NCI-H748 (cell line): ENCODE results near the gene KRTAP10-3.
"Not testable (repeated sequence)": the region's sequence is repeated elsewhere in the genome, so short reads cannot be mapped to it uniquely, and the experiment has no call there.

Experiments used
- DNase-seq: peaks from one replicate; lab custom pipeline; 2025; ENCODE audit not compliant: unreplicated experiment; lab: John Stamatoyannopoulos, UW

KRTAP10-3 gene

DNA sequence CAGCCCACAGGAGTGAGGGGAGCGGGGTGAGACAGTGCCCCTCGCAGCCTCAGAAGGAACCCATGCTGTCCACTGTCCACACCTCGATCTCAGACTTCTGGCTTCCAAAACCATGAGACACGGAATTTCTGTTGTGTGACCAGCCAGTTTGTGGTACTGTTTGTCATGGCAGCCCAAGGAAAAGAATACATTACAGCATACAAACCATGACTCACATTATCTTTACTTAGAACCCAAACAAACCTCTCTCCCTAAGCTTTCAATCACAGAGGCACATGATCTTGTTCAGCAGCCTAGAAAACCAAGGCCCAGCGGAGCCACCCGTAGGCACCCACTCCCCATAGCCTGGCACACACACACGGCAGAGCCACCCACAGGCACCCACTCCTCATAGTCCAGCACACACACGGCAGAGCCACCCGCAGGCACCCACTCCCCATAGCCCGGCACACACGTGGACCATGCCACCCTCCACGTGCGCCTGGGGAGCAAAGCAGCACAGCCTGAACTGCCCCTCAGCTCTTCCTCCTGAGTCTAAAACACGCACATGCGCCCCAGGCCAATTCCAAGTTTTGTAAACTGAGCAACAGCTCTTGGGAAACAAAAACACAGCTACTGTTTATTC, 14.5 kb upstream of the KRTAP10-3 start:
- DNase-seq = no peak

- DNase-seq = no peak
These were observed 13.5 kb upstream of the KRTAP10-3 start for GRCh38 chr21:44571844-44572782.

DNA sequence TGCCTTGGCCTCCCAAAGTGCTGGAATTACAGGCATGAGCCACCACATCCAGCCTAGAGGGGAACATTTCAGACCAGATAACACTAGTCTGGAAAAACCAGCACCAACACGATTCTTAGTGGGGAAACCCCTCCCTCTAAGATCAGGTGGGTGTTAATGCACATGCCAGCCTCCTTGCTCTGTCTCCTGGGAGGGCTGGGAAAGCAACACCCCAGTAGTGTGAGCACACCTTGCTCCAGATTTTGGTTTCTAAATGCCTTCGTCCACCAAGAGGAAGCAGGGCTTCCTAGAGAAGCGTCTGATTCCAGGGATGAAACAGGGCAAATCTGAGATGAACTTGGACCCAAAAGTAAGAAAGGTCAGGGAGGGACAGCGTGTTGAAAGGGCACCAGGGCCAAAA, 12.7 kb upstream of the KRTAP10-3 start:
- no peak for DNase-seq

- no peak for DNase-seq
These were observed 11.4 kb upstream of the KRTAP10-3 start for GRCh38 chr21:44569861-44570517.

DNA sequence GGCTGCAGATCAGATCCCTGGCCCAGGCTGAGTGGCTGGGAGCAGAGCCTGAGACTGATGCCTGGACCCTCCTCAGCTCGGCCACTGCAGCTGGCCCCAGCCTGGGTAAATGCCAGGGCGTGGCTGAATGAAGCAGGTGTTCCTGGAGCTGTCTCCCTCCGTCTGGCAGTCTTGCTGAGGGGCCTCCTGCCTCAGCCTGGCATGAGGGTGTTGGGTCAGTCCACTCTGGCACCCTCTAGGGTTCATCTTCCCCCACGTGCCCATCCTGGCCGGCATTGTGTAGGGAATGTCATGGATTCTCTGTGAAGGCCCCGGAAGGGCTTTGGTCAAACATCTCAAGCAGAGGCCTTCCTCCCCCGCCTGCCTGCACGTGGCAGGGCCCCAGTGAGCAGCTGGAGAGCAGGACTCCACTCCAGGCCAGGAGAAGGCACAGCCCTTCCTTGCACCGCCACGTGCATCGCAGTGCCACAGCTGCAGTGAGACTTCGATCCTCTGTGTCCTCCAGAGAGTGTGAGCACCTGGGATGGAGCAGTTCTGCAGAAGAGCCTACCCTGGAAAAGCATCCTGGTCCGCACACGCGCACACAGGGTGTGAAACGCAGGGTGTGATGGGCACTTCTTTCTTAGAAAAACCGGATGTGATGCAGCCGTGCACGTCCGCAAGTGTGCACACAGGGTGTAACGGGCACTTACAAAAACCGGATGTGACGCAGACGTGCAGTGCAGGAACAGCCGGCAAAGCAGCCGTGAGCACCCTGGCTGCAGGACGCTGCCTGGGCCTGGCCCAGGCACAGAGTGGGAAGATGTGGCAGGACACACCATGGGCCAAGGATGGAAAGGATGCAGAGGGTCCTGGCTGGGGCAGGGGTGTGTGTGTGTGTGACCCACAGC, 10.3 kb upstream of the KRTAP10-3 start:
- peak; percentile 62 for DNase-seq

DNA sequence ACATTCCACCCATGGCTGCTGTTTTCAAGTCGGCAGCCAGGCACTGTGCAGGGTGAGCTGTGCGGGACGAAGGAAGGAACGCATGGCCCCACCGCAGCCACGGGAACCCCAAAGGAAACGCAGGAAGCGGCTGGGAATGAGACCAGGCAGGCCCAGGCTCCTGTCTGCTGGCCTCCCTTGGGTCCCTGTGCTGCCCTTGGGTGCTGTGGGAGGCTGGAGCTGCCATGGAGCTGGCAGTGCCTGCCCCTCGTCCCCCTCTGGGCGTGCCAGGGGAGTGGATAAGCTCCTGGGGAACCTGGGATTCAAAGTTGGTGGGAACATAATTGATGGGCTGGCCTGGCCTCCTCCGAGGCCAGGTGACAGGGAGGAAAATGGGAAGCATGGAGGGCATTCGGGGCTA, 9.7 kb upstream of the KRTAP10-3 start:
- DNase-seq = no peak

GRCh38 chr21:44567481-44568171, 9.0 kb upstream of the KRTAP10-3 start:
- DNase-seq = no peak

DNA sequence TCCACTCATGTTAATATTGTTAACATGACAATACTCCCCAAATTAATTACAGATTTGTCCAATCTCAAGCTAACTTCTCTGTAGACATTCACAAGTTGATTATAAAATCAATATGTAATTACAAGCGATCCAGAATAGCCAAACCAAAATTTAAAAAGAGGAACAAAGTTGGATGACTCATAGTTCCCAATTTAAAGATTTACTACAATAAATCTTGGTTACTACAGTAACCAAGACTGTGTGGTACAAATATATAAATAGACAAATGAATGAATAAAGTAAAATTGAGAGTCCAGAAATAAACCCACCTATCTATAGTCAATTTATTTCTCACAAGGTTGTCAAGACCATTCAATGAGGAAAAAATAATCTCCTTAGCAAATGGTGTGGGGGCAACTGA, 7.8 kb upstream of the KRTAP10-3 start:
- no peak for DNase-seq

GRCh38 chr21:44564886-44565598, 6.4 kb upstream of the KRTAP10-3 start:
- no peak for DNase-seq

- no peak for DNase-seq
These were observed 5.5 kb upstream of the KRTAP10-3 start for GRCh38 chr21:44564099-44564498.

DNA sequence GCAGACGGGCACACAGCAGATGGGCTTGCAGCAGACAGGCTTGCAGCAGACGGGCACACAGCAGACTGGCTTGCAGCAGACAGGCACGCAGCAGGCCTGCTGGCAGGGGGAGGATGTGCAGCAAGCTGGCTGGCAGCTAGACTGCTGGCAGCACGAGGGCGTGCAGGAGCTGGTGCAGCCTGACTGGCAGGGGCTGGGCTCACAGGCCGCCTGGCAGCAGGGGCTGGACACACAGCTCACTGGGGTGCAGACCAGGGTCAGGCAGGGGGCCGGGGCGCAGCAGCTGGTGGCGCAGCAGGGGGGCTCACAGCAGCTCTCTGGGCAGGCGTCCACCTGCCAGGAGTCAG, 293 bp downstream of the KRTAP10-3 start:
- DNase-seq = not testable (repeated sequence)

DNA sequence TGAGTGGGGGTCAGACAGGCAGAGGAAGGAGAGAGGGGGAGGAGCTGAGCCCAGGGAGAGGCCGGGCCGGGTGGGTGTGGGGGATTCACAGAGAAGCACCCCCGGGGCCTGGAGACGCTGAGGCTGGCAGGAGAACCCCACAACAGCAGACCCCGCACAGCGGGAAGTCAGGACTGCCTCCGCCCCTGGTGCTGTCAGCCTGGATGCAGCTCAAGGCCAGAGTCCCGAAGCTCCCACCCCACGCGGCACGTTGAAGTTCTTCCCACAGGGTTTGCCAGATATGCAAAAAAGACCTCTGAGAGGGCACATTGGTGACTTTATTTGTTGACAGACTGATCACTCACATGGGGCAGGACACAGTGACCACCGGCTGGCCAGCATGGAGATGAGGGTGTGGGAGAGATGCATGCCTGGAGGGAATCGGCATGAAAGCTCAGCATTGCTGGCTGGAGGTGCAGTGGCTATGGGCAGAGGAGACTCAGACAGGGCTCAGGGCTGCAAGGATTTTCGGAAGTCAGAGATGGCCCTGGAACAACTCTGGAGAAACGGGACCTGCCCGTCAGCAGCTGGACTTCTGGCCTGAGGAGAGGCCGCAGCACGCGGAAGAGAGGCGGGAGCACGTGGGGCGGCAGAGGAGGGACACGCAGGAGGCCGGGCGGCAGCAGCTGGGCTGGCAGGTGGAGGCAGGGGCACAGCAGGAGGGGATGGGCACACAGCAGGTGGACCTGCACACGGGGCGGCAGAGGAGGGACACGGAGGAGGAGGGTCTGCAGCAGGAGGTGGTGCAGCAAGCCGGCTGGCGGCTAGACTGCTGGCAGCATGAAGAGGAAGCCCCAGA, 885 bp downstream of the KRTAP10-3 start:
- no peak for DNase-seq

DNA sequence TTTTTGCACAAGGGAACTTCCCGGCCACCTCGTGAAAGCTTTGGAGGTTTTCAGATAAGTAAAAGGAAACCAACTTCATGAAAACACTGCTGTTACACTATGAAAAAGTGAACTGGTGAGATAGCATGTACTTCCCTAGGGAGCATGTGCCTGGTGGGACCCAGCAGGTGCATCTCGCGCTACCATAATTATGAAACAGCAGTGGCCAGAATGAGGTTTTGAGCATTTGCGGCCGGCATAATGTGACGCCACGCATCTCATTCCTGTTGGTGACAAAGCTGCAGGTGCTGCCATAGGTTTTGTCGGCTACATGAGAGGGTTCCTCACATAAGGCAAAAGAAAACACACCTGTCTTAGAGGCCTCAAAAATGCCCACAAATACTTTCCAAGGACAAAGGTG, 1.7 kb downstream of the KRTAP10-3 start:
- peak; percentile 68 for DNase-seq

DNA sequence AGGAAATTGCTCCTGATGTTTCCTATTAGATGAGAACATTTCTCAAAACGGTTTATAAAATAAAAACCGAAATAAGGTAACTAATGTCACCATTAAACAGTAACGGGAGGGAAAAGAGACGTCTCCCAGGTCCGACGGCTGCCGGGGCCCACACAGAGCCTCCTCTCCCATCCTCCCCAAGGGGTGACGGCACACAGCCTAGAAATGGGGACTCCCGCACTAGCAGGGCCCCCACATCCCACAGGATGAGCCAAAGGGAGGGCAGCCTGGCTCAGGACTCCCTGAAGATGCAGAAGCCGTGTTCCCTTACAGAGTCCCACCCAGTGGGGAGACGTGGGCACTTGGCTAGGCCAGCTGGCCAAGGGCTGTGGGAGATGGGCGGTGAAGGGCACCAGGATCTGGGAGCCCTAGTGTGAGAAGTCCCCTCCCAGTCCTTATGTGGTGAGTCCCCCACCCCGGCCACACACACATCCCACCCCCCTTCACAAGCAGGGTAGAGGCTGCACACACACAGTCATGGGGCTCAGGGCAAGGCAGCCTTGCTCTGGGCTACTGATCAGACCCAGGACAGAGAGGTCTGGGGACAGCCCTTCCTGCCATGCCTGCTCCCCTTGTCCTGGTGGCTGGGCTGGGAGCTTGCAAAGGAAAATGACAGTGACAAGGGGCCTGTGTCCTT, 3.3 kb downstream of the KRTAP10-3 start:
- no peak for DNase-seq

DNA sequence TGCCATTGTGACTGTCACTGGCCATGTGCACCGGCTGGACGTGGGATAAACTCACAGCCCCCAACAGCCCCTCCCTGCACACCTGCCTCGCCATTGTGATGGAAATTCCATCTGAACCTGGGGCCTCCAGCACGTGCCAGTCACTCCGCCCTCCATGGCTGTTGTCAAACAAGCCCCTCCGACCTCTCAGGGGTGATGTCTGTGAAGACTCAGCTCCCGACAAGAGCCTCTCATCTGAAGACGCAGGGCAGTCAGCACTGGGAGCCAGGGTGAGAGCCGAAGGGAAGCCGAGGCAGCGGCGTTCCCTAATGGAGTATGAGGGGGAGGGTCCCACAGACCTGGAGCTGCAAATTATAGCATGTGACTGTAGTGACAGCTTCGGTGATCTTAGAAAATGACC, 5.9 kb downstream of the KRTAP10-3 start:
- DNase-seq = peak; percentile 37

DNA sequence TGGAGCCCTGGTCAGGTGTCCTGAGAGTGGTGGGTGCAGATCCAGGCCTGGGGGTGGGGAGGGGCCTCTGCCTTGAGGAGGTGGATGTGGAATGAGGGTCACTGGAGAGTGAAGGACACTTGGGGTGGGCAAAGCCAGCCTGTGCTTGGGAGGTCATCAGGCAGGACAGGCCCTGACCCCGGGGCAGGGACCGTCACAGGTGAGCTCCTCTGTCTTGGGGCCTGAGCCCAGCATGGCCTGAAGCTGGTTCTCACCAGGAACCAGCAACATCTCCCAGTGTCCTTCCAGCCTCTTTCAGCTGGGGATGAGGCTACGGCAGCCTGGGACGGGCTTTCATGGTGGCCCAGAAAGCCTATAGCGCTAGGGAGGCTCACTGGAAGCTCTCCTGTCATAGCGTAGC, 6.5 kb downstream of the KRTAP10-3 start:
- no peak for DNase-seq

- DNase-seq = peak; percentile 5
These were observed 7.1 kb downstream of the KRTAP10-3 start, which contains the start of gene KRTAP10-2 for GRCh38 chr21:44551340-44551961. Gene KRTAP10-2 (minus strand): TSS chr21:44551505. CDS start chr21:44551458, 47 bp downstream.

GRCh38 chr21:44550807-44551206, 7.8 kb downstream of the KRTAP10-3 start:
- DNase-seq = no peak
